LoVo (cell line): ENCODE measurements around the gene SLC28A2.
A peak's percentile ranks its signal among the peaks of the same experiment; 100 is the strongest.
"Not testable (repeated sequence)": the region's sequence is repeated elsewhere in the genome, so short reads cannot be mapped to it uniquely, and the experiment has no call there.

Experiments used
- DNase-seq: peaks from one replicate; pipeline ENCODE4 v3.0.0-alpha.2; 2016; ENCODE audit warnings: low spot score

SLC28A2 gene, protein sequence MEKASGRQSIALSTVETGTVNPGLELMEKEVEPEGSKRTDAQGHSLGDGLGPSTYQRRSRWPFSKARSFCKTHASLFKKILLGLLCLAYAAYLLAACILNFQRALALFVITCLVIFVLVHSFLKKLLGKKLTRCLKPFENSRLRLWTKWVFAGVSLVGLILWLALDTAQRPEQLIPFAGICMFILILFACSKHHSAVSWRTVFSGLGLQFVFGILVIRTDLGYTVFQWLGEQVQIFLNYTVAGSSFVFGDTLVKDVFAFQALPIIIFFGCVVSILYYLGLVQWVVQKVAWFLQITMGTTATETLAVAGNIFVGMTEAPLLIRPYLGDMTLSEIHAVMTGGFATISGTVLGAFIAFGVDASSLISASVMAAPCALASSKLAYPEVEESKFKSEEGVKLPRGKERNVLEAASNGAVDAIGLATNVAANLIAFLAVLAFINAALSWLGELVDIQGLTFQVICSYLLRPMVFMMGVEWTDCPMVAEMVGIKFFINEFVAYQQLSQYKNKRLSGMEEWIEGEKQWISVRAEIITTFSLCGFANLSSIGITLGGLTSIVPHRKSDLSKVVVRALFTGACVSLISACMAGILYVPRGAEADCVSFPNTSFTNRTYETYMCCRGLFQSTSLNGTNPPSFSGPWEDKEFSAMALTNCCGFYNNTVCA

DNA sequence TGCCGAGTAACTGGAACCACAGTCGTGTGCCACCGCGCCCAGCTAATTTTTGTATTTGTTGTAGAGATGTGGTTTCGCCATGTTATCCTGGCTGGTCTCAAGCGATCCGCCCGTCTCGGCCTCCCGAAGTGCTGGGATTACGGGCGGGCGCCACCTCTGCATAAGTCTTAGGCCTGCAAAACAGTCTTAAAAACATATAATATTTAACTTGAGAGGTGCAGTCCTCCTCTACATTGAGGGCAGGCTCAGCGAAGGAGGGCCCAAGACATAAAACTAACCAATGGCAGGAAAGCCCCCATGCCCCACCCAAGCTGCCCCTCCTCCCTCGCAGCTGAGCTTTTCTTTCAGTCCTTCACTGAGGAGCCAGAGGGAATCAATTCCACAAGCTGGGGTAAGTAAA, at the start of gene SLC28A2:
TSS of gene SLC28A2 (plus strand) at position 347 of the 400 bp plus-strand sequence. CDS start 982 bp downstream, outside the sequence.
- DNase-seq, result no peak

DNA sequence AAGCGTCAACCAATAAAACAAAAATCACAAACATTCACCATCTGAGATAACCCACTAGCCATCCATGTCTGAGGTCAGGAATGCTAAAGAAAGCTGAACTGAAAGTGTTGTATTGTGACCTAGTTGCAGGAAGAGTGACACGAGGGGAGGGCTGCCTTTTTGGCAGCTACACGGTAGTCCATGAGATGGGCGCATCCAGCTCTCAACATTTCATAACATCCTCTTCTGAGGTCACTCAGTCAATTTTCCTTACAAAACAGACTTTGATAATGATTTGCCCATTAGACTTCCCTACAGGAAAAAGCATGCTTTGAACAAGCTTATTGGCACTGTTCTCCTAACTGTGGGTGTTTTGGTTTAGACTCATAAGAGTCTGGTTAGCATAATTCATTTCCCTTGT, 48.9 kb upstream of the SLC28A2 start:
- no peak for DNase-seq

DNA sequence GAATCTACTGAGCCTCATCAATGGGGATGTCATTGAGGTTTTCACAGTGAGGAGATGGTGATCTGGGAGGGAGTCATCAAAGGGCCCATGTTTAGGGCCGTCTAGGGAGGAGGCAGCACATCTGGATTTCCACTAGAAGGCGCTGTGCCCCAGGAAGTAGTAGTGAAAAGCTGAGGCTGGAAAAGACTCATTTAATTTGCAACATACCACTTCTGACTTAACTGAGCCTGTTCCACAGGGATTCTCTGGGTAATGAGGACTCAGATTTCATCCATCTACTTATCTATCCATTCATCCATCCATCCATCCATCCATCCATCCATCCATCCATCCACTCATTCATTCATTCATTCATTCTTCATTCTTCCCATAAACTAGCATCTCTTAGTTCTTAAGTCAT, 46.8 kb upstream of the SLC28A2 start:
- DNase-seq, result peak; percentile 82

DNA sequence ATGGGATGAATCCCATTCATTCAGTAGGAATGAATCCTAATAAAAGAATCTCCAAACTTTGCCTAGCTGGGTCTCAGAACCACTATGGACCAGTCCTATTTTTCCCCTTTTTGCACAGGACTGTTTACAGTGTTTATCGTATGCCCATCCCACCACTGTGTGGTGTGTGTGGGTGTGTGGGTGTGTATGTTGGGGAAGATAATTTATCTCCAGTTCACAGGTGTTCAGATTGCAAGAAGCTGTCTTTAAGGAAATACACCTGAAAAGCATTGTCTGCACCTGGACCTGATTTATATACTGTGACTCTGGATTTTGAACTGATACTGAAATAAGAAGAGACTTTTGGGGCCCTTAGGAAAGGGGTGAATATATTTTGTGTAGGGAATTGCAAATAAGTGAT, 39.5 kb upstream of the SLC28A2 start:
- no peak for DNase-seq

- no peak for DNase-seq
Measured at GRCh38 chr15:45221053-45221599, 30.9 kb upstream of the SLC28A2 start.

DNA sequence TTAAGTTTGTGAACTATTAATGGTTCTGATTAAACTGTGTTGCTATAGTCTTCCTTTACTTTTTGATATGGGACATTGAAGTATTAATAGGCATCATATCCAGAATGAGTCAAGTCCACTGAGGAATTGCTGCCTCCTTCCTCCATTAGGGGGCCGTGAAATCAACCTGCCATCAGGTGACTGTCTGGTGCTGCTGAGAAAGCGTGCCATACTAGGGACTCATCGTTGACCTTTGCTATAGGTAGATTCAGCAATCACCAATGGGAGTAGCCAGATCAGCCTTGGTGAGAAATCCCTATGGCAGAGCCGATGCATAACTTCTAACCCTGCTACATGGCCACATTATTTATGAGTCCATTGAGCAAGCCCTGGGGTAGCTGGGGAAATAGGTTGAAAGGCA, 30.1 kb upstream of the SLC28A2 start:
- DNase-seq, result no peak

DNA sequence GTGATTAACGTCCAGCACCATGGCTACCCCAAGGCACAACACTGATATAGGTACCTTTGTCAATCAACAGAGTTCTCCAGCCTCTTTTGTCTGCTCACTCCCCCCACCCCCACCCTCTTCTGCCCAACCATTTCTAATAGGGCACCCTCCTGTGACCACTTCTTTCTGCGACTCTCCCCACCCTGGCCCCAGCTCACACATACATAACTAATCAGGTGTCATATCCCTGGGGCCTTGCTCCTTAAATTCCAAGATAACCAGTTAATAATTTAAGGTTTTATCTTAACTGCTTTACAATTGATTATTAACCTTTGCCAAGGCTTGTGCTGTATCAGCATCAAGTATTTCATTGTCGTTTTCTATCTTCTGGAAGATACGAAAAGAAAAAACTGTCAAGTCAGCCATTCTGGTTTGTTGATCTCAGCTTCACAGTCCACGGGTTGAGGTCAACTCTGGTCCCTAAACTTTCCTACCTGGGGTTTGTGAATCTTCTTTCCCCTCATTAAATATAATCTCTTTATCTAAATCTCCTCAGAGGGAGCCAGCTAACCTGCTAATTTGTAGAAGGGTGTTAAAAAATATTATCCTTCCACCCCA, 27.3 kb upstream of the SLC28A2 start:
- DNase-seq, result no peak

DNA sequence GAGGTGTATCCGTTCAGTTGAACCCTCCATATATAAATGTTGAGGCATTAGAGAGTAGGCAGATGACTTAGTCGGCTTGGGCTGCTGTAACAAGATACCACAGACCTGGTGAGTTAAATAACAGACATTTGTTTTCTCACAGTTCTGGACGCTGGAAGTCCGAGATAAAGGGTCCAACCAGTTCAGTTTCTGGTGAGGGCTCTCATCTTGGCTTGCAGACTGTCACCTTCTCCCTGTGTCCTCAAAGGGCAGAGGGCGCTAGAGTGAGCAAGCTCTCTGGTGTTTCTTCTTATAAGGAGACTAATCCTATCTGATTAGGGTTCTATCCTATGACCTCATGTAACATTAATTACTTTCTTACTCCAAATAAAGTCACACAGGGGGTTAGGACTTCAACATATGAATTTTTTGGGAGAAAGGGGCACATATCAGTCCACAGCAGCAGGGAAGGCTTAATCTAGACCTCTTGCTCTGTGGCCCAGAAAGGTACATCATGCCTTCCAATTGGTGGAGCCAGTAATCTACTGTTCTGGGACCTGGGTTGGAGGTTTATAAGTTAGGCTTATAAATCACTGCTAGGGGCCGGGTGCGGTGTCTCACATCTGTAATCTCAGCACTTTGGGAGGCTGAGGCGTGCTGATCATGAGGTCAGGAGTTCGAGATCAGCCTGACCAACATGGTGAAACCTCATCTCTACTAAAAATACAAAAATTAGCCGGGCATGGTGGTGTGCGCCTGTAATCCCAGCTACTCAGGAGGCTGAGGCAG, 26.3 kb upstream of the SLC28A2 start:
- no peak for DNase-seq

GRCh38 chr15:45228931-45229330, 23.1 kb upstream of the SLC28A2 start:
- no peak for DNase-seq

DNA sequence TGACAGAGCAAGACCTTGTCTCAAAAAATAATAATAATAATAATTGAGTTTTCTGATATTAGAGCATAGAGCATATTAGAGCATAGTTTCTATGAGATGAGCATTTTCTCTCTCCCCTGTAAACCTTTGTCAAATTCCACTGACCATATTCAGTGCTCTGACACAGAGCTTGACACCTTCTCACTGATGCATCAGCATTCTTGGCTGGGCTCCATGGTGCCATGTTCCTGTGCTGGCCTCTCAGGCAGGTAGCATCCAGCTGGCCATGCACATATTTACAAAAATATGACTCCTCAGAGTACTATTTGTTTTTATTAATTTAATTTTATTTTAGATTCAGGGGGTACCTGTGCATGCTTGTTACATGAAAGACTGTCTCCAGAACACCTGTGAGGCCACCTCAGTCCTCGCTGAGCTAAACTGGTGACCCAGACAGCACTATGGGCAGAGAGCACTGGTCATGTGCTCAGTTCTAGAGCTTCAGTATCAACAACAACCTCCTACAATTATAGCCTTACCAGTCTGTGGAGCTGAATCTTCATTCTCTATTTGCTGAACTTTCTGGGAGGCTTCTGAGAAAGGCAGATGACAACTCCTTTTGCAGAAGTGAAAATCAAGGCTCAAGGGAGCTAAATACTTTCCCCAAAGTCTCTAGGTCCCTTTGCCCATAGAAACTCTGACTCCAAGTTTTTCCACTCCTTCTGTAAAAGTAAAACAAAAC, 21.6 kb upstream of the SLC28A2 start:
- DNase-seq, result no peak

- no peak for DNase-seq
Measured at GRCh38 chr15:45231132-45231531, 20.9 kb upstream of the SLC28A2 start.

DNA sequence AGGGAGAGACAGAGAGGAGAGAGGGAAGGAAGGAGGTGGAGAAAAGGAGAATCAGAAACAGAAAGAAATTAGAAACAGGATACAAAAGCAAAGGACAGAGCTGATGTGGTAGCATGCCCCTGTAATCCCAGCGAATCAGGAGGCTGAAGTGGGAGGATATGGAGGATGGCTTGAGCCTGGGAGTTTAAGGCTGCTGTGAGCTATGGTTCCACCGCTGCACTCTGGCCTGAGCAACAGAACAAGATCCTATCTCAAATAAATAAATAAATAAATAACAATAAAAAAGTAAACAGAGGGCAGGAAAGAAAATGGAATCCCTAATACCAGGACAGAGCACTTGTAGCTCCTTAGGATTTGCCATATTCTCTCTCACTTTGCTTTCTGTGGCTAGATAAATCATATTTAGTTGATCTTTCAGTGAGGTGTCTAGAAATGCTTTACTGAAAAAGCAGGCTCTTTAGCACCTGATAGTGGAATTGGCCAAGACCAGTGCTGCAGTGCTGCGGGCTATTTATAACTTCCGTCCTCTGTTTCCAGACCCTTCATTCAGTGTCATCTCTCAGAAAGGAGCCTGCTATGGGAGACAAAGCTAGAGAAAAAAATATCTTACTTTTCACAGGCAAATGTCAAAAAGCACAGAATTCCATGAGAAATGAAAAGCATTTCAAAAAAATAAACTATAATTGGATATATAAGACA, 20.0 kb upstream of the SLC28A2 start:
- DNase-seq, result no peak

GRCh38 chr15:45234562-45235235, 17.3 kb upstream of the SLC28A2 start:
- DNase-seq, result no peak

DNA sequence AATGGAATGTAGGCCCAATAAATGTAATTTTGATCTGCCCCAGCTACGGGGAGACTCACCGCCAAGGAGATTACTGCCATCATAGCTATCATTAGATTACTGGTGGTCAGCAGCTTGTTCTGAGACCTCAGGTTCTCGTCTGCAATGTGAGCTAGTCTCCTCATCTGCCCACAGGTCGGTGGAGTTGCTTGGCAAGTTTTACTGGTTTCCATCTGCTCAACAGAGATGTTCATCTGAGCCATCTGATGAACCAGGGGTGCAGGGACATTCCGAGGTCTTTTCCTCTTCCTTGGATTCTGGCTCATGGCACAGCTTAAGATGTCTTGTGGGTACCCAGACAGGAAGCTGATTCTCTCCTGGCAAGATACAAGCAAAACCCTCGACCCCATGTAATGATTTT, 15.2 kb upstream of the SLC28A2 start:
- DNase-seq, result not testable (repeated sequence)

DNA sequence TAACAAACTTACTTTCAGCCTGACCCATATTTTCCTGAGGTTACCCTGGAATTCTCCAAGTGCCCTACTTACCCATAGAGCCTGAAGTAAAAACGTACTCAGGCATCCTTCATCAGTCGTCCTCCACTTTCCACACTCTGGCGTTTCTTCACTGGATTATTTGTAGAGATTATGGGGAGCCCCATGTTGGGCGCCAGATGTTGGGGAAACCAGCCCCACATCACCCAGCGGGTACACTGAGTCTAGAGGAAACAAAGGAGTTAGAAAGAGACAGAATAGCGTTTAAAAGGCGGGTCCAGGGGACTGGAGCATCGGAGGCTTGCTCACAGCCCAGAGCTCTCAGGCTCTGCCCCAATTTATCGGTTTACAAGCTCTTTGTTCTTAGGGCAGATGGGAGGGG, 9.7 kb upstream of the SLC28A2 start:
- DNase-seq, result no peak

GRCh38 chr15:45249125-45249780, 2.8 kb upstream of the SLC28A2 start:
- peak; percentile 28 for DNase-seq

DNA sequence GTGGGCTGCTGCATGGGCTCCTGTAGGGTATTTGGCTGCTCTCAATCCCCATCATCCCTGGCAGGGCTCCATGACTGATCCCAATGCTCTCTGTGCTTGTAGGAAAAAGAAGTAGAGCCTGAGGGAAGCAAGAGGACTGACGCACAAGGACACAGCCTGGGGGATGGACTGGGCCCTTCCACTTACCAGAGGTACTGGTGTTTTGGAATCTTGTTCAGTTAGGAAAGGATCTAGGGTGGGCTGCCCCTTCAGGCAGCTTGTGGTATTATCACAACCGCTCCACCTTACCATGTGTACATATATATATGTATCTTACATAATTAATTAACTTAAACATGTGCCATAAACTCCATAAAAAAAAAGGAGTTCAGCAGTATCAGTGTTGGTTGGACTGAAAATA, 1.3 kb downstream of the SLC28A2 start:
- DNase-seq, result no peak

GRCh38 chr15:45254405-45254804, 2.4 kb downstream of the SLC28A2 start:
- no peak for DNase-seq

DNA sequence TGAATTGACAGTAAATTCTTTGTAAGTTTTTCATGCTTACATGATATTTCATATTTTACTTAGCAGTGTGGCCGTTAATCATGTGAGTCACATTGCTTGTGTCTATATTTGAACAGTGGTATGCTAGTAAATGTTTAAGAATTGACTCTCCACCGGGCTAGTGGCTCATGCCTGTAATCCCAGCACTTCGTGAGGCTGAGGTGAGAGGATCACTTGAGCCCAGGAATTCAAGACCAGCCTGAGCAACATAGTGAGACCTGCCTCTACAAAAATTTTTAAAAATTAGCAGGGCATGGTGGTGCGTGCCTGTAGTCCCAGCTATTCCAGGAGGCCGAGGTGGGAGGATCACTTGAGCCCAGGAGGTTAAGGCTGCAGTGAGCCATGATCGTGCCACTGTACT, 2.8 kb downstream of the SLC28A2 start:
- DNase-seq, result peak; percentile 43

DNA sequence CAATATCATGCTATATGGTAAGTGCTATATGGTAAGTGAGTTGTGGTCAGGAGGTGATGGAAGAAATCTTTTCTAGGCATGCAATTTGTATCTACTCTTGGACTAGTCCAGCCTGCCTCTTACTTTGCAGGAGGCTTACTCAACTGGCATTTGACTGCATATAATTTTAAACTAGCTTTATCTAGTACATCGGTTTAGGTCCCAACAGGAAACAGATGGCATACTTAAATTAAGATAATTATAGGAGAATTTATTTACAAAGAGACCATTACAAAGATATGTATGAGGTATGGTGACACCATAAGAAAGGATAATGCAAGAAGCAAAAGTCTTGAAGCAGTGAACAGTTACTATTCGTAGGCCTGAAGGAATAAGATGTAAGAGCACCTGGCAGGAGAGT, 7.8 kb downstream of the SLC28A2 start:
- DNase-seq, result no peak
